Right atrium auricular region (tissue), 2 donors: ENCODE measurements around the gene SPEF1. TPM values are rescaled to one million over a fixed set of nuclear protein-coding genes. Genes with fewer than 3 reads are reported as not detected.
A peak's percentile ranks its signal among the peaks of the same experiment; 100 is the strongest.

Experiments
- DNase-seq: peaks from one replicate; pipeline ENCODE4 v3.0.0-alpha.2; 2019; ENCODE audit warnings: low spot score
- H3K27ac ChIP-seq, 2 donors: fragments of 200-600 bp; sonication (generic); 1 replicate in 1 of 2; 2 replicates in 1 of 2; pipeline ENCODE4 v1.5.1; 2016 to 2019
- H3K27me3 ChIP-seq, 2 donors: fragments of 200-600 bp; sonication (generic); one replicate each; pipeline versions ENCODE4 v1.5.1 to v1.6.0; 2017 to 2019
- H3K36me3 ChIP-seq: fragments of 200-600 bp; sonication (generic); one replicate; pipeline ENCODE4 v1.5.1; 2016
- H3K4me1 ChIP-seq, 2 donors: fragments of 200-600 bp; sonication (generic); one replicate each; pipeline versions ENCODE4 v1.5.1 to v1.6.0; 2017 to 2019
- H3K4me3 ChIP-seq, 2 donors: fragments of 200-600 bp; sonication (generic); 1 replicate in 1 of 2; 2 replicates in 1 of 2; pipeline ENCODE4 v1.5.1; 2017 to 2019; ENCODE audit warnings: mild to moderate bottlenecking in 1 of 2, moderate library complexity in 1 of 2
- H3K9me3 ChIP-seq, 2 donors: fragments of 200-600 bp; sonication (generic); one replicate each; pipeline ENCODE4 v1.5.1; 2019
- total RNA-seq, 2 donors: library from RNA; depleted of rRNA; stranded (reverse); fragments of >200 nt; gene quantifications; one replicate each; pipeline ENCODE4 v1.1.0, GENCODE V29; 2016
- TF ChIP-seq, protein P1 (sequence below), 2 donors: fragments of 200-600 bp; sonication (generic); IDR thresholded peaks; one replicate each; pipeline ENCODE4 v1.5.1; 2019; ENCODE audit warnings: antibody characterized with exemption in 2 of 2

SPEF1 gene
- total RNA-seq, 2 donors from 2014 or later = 0.31 TPM; not detected in 1

DNA sequence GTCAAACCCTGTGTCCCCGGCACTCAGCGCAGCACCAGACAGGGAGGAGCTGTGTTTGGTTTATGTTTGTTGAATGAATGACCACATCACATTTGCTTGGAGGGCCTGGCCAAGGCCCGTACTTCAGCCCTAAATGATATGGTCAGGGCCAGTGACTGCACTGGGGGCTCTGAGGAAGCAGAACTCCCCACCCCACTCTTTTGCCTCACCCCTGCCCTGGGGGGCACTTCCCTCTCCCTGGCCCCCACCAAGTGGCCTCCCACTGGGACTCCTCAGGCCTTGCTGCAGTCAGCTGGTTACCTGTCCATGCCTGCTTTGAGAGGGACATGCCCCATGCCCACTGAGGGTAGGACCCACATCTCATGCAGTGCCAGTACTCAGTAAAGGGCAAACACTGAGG is 16.6 kb downstream of the SPEF1 start:
- no peak for DNase-seq
- Histone ChIP-seq H3K36me3 (no peaks in the 10 kb centered on the region), H3K9me3 (no peaks in the 10 kb centered on the region), H3K4me3 (no peak overlapping the region), H3K27me3 (no peaks in the 10 kb centered on the region), H3K4me1 (peaks cover 0 to 40% of the 10 kb centered on the region in 2 donors), H3K27ac (peak overlapping the region in 1 of 2 donors; percentile 35)
- TF ChIP-seq, protein P1, sequence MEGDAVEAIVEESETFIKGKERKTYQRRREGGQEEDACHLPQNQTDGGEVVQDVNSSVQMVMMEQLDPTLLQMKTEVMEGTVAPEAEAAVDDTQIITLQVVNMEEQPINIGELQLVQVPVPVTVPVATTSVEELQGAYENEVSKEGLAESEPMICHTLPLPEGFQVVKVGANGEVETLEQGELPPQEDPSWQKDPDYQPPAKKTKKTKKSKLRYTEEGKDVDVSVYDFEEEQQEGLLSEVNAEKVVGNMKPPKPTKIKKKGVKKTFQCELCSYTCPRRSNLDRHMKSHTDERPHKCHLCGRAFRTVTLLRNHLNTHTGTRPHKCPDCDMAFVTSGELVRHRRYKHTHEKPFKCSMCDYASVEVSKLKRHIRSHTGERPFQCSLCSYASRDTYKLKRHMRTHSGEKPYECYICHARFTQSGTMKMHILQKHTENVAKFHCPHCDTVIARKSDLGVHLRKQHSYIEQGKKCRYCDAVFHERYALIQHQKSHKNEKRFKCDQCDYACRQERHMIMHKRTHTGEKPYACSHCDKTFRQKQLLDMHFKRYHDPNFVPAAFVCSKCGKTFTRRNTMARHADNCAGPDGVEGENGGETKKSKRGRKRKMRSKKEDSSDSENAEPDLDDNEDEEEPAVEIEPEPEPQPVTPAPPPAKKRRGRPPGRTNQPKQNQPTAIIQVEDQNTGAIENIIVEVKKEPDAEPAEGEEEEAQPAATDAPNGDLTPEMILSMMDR (IDR thresholded peaks at IDR 0.05) = no peak

DNA sequence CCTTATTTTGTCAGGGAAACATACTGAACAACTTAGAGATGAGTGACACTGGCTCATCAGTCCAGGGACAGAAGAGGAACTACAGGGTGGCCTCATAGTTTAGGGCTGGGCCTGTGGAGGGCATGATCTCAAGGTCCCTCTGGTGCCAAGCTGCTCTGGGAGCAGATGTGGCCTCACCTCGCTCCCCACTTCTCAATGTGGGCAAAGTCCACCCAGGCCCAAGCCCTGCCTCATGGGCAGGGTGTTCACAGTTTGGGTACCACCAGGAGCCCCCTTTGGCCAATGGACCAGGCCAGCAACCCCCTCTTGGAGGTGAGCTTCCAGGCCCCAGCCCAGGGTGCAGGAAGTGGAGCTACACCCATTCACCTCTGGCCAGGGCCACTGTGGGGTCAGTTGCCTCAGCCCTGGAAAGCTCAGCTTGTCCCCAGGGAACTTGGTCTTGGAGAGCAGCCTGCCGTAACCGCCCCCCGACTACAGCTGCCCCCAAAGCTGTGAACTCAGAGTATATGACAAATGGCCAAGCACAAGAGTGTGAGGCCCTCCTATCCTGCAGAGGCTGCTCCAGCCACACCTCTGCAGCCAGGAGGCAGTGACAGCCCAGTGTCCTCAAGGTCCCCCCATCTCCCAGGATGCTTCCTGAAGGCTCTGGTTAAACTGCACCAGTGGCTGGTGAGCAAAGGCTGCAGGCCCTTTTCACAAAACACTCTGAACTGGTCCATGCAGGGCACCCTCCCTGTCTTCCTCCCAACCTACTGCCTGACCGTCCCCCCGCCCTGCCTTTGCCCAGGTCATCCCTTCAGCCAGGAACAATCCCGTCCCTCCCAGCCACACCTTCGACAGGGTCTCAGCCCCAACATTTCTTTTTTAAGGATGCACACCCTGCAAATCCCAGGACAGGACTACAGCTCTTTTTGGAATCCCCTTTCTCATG is 17.3 kb downstream of the SPEF1 start:
- Histone ChIP-seq H3K27me3 (no peaks in the 10 kb centered on the region), H3K9me3 (no peaks in the 10 kb centered on the region), H3K4me1 (peaks cover 0 to 36% of the 10 kb centered on the region in 2 donors), H3K36me3 (no peaks in the 10 kb centered on the region), H3K4me3 (no peak overlapping the region), H3K27ac (no peak overlapping the region)
- DNase-seq = no peak
- TF ChIP-seq, protein P1 (IDR thresholded peaks at IDR 0.05) = no peak

DNA sequence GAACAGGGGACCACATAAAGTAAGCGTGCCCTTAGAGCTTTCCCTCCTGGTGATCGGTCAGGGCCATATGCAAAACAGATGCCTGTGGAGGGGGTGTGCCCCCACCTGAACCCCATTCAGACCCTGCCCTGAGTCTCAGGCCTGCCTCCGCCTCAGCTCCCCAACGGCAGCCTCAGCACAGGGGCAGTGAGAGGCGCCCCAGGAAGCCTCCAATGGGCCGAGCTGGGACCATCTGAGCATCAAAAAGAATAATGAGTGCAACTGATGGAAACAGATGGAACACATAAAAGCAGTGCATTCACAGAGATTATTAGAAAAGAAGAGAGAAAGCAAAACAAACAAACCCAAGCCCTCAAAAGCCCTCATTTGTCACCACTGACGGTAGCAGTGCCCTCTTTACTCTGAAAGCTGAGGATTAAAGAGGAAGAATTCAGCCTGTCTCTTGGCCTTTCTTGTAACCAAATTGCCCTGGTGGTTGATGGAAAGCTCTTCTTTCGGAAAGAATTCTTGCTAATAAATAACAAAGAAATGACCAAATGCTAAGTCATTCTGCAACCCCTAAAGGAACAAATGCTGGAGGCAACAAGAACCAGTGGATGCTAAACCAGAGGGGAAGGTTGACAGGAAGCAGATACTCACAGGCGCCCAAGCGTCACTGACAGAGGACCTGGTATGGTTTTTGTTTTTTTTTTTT is 20.4 kb downstream of the SPEF1 start:
- no peak for DNase-seq
- Histone ChIP-seq H3K4me3 (no peak overlapping the region), H3K4me1 (peaks cover 0 to 15% of the 10 kb centered on the region in 2 donors), H3K27ac (no peak overlapping the region), H3K9me3 (no peaks in the 10 kb centered on the region), H3K36me3 (no peaks in the 10 kb centered on the region), H3K27me3 (no peaks in the 10 kb centered on the region)
- TF ChIP-seq, protein P1 (IDR thresholded peaks at IDR 0.05) = no peak

DNA sequence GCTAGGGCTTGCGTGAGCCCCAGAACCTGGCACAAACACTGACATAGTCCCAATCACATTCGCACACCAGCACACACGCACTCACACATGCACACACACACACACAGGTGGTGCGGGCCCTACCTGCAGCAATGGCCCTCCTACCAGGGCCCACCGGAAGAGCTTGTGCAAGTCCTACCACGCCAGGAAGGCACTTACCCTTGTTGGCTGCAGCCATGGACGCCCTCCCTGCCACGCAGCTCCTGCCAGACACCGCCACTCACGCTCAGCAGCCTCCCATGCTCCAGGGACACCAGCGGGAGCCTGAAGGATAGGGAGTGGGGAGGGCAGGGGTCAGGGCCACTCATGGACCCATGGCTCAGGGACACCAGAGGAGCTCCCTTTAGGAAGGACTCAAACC is 21.4 kb downstream of the SPEF1 start:
- no peak overlapping the region for H3K4me3 ChIP-seq
- DNase-seq = no peak
- peak overlapping the region in 1 of 2 donors; percentile 9 for H3K27ac ChIP-seq
- no peaks in the 10 kb centered on the region for H3K27me3 ChIP-seq
- TF ChIP-seq, protein P1 (IDR thresholded peaks at IDR 0.05) = no peak
- H3K4me1 ChIP-seq = peaks cover 0 to 11% of the 10 kb centered on the region in 2 donors
- H3K9me3 ChIP-seq = no peaks in the 10 kb centered on the region
- no peaks in the 10 kb centered on the region for H3K36me3 ChIP-seq

DNA sequence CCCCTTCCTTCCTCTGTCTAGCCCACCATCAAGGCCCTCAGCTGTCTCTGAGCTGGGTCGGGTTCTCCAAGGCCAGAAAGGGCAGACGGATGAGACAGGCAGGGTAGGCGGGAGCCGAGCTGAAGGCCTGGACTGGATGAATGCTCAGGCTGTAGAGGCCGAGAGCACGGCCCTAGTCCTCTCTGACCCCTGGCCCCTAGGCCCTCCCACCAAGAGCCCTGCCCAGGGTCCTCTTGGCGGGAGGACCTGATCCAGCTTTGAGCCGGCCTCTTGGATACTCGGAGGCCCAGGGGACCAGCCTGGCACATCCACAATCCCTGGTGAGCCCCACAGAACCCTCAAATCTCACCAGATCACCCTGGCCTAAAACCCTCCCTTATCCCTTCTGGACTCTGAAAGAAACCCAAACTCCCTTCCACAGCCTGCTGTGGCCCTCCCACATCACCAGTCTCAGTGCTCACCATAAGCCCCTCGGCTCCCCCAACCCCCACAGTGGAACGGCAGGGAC is 21.9 kb downstream of the SPEF1 start:
- no peaks in the 10 kb centered on the region for H3K36me3 ChIP-seq
- no peaks in the 10 kb centered on the region for H3K9me3 ChIP-seq
- peaks cover 0 to 7% of the 10 kb centered on the region in 2 donors for H3K4me1 ChIP-seq
- H3K4me3 ChIP-seq = no peak overlapping the region
- H3K27me3 ChIP-seq = no peaks in the 10 kb centered on the region
- DNase-seq = no peak
- peak overlapping the region; percentile 9 to 45 for H3K27ac ChIP-seq
- TF ChIP-seq, protein P1 (IDR thresholded peaks at IDR 0.05) = no peak
